ENCODE data around the gene CXADR.
A peak's percentile ranks its signal among the peaks of the same experiment; 100 is the strongest.
"Not testable (repeated sequence)": the region's sequence is repeated elsewhere in the genome, so short reads cannot be mapped to it uniquely, and the experiment has no call there.

Gene CXADR
- long read RNA-seq, donor 1, full-length matches to known transcripts, result 10 of 10 reads
- long read RNA-seq, donor 1, partial matches to known transcripts, result 0 of 10 reads
- long read RNA-seq, donor 1, other reads (novel, unspliced or antisense), result 0 of 10 reads
- long read RNA-seq, donor 2, full-length matches to known transcripts, result 7 of 27 reads
- long read RNA-seq, donor 2, partial matches to known transcripts, result 20 of 27 reads
- long read RNA-seq, donor 2, other reads (novel, unspliced or antisense), result 0 of 27 reads
- long read RNA-seq, donor 3, full-length matches to known transcripts, result 7 of 7 reads
- long read RNA-seq, donor 3, partial matches to known transcripts, result 0 of 7 reads
- long read RNA-seq, donor 3, other reads (novel, unspliced or antisense), result 0 of 7 reads
- long read RNA-seq, donor 4, full-length matches to known transcripts, result 13 of 27 reads
- long read RNA-seq, donor 4, partial matches to known transcripts, result 14 of 27 reads
- long read RNA-seq, donor 4, other reads (novel, unspliced or antisense), result 0 of 27 reads
- long read RNA-seq, donor 5, full-length matches to known transcripts, result 11 of 11 reads
- long read RNA-seq, donor 5, partial matches to known transcripts, result 0 of 11 reads
- long read RNA-seq, donor 5, other reads (novel, unspliced or antisense), result 0 of 11 reads
- long read RNA-seq, donor 6, full-length matches to known transcripts, result 11 of 27 reads
- long read RNA-seq, donor 6, partial matches to known transcripts, result 16 of 27 reads
- long read RNA-seq, donor 6, other reads (novel, unspliced or antisense), result 0 of 27 reads
- long read RNA-seq, donor 7, full-length matches to known transcripts, result 19 of 19 reads
- long read RNA-seq, donor 7, partial matches to known transcripts, result 0 of 19 reads
- long read RNA-seq, donor 7, other reads (novel, unspliced or antisense), result 0 of 19 reads
- long read RNA-seq, donor 8, full-length matches to known transcripts, result 9 of 9 reads
- long read RNA-seq, donor 8, partial matches to known transcripts, result 0 of 9 reads
- long read RNA-seq, donor 8, other reads (novel, unspliced or antisense), result 0 of 9 reads

DNA sequence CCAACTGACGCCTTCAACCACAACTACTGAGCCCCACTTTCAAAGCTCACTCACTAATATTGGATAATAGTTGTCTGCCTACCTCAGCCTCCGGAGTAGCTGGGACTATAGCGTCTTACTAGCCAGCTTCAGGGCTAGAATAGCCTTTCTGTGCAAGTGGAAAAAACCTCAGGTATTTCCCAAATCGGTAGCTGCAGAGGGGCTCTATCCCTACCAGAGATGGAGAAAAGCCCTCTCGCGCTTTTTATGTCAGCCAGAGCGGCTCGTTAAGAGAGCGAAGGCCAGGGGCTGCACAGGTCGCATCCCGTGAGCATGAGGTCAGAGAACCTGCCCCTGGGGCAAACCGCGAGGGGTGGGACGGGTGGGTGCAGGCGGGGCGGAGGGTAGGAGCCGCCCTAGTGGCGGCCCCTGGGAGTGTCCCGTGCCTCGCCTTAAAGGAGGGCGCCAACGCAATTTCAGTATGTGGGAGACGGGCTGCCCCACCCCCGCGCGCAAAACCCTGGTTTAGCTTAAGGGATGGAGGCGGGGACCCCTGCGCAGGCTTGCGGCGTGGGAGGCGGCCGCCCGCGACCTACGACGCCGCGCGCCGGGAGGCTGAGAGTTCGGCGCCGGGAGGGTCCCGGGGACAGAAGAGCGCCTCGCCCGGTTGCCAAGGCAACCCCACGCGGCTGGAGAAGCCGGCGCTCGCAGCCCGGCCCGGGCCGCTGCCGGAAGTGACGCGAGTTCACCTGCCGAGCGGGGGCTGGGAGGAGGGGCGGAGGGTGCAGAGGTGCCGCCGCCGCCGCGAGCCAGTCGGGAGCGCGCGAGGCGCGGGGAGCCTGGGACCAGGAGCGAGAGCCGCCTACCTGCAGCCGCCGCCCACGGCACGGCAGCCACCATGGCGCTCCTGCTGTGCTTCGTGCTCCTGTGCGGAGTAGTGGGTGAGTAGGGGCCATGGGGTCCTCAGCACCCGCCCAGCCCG lies at the start of gene CXADR:
TSS of gene CXADR (plus strand) at position 791 of the 961 bp plus-strand sequence. CDS start at position 878, 87 bp downstream.
- peak; percentile 94 for DNase-seq

DNA sequence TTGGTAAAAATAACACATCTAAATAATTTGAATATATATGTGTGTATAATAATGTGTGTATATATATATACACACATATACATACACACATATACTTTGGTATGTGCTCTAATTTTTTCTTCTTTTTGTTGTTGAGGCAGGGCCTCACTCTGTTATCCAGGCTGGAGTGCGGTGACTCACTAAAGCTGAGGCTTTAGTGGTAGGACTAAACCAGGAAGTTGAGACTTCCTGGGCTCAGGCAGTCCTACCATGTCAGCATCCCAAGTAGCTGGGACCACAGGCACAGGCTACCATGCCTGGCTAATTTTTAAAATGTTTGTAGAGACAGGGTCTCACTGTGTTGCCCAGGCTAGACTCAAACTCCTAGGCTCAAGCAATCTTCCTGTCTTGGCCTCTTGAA lies 46.7 kb upstream of the CXADR start:
- DNase-seq, result no peak

DNA sequence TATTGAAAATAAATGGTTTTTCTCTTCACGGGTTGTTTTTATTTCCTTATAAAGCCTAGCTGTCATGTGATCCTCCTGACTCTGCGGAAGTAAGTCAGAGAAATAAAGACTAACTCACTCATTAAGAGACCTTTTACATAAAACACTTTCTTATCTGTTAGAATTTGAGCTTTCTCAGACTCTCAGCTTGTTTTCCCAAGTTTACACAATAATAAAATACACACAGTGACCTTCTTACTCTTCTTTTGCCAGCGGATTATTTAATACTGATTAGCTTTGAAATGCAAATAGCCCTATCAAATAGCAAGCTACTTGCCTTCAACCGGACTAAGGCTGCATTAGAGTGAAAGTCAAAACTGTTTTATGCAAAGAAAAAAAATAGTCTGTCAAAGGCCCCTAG lies 45.5 kb upstream of the CXADR start:
- DNase-seq, result peak; percentile 36

DNA sequence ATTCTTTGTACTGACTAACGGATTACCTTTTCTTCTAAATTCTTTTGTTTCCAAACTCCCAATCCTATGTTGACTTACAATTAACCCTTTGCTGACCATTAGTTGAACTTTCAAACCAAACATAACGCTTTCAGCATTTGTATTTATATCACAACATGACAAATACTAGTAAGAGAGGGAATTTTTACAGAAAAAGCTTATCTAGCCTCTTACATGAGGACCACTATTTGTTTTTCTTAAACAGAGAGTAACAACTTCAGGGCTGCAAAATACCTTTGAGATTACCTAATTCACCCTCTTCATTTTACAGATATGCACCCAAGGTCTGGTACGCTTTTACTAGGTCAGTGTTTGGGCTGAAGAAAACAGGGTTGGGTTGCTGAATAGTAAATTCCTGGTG lies 45.0 kb upstream of the CXADR start:
- DNase-seq, result no peak

DNA sequence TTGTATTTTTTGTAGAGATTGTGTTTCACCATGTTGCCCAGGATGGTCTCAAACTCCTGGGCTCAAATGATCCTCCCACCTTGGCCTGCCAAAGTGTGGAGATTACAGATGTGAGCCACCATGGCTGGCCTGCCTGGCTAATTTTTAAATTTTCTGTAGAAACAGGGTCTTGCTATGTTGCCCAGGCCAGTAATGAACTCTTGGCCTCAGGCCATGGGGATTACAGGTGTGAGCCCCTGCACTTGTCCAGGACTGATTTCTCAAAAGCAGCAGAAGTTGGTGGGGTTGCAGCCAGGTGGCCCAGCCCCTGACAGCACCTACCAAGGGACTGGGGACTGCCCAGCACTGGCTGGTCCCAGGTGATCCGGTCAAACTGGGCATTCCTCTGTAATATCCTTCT lies 44.1 kb upstream of the CXADR start:
- DNase-seq, result no peak

DNA sequence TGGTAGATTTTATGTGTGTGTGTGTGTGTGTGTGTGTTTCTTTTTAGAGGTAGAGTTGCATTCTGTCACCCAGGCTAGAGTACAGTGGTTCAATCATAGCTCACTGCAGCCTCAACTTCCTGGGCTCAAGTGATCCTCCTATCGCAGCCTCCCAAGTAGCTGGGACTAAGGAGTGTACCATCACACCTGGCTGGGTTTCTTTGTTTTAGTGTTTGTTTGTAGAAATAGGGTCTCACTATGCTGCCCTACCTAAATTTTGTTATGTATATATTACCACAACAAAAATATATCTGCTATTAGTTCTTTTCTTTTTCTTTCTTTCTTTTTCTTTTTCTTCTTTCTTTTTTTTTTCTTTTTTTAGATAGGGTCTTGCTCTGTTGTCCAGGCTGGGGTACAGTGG lies 43.1 kb upstream of the CXADR start:
- no peak for DNase-seq

DNA sequence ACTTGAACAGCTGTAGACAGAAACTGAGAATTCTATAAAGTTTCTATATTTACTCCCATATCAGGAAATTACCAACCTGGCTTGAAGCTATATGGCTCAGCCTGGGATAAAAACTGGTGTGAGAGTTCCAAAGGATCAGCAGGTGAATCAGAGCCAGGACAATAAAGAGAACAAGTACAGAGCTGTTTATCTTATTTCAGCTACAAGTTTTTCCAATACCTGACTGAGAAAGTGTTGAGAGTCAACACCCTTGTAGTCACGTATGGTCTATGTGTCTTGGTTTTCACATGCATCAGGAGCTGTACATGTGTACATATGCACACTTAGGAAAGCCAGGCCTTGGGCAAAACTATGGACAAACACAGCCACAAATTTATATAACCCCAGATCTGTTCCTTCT lies 40.7 kb upstream of the CXADR start:
- no peak for DNase-seq

DNA sequence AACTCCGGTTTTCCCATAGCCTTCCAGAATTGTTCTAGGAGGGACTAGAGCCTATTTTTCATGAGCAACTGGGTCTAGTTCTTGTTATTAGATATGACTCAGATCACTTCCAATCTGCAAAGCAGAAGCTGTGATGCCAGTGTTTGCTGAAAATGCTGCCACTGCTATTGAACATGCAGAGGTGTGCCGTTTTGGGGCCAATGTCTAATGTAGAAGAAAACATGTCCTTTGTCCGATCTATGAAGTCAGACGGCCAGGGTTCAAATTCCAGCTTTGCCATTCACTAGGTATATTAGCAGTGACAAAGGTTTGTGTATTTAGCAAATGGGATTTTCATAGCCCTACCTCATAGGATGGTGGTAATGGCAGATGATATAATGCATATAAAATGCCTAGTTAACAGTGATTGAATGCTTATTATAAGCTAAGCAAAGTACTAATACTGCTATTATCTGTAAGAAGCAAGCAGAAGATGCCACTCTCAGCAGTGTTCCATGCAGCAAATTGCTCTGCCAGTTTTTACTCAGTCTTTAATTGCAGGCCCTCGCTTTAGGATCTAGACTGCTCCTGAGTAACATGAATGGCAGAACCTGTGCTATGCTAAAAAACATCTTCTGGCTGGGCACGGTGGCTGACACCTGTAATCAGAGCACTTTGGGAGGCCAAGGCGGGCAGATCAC lies 40.1 kb upstream of the CXADR start:
- no peak for DNase-seq

DNA sequence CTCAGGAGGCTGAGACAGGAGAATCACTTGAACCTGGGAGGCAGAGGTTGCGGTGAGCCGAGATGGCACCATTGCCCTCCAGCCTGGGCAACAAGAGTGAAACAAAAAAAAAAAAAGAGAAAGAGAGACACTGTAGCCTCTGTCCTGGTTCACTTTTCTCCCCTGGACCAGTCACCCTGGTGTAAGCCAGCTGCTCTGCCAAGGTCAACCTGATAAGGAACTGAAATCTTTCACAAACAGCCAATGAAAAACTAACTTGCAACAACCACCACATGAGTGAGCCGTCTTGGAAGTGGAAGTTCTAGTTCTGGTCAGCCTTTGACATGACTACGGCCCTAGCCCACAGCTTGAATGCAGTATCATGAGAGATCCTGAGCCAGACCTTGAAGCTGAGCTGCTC lies 36.8 kb upstream of the CXADR start:
- no peak for DNase-seq

DNA sequence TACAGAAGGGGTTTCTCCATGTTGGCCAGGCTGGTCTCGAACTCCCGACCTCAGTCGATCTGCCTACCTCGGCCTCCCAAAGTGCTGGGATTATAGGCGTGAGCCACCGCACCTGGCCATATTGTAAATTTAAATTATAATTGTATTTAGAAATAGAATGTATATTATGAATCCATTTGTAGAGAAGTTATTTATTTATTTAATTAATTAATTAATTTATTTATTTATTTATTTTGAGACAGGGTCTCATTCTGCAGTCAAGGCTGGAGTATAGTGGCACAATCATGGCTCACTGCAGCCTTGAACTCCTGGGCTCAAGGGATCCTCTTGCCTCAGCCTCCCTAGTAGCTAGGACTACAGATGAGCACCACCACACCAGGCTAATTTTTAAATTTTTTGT lies 34.7 kb upstream of the CXADR start:
- not testable (repeated sequence) for DNase-seq

DNA sequence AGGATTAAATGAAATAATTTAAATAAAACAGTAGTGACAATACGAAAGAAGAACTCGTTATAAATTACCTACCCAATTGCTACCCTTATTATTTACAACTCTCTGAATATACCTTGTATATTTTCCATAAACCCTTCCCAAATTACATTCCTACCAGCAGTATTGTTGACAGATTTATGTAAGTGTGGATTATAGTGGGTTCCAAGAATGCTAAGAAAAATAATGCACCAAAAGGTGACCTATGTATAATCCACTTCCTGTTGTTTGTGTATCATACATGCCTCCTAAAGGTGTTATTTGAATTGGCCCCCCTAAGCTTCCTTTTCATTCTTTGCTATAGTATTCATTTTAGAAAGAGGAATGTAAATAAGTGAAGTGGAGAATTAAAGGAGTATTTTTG lies 33.2 kb upstream of the CXADR start:
- no peak for DNase-seq

DNA sequence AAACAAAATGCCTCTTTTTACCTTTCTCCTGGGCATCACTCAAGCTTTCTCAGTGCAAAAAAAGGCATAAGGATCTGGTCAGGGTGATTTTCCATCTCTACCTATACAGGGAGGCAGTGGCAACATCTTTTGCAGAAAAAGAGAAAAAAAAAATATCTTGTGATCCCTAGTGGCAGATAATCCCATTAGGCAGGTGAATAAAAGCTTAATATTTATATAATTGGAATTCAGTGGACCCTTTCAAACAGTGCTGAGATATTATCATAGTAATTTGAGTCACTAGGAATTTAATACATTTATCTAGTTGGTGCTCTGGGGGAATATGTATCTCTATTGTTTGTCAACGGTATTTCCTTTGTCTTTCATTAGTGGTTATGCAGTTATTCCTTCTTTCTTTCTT lies 29.9 kb upstream of the CXADR start:
- DNase-seq, result no peak

DNA sequence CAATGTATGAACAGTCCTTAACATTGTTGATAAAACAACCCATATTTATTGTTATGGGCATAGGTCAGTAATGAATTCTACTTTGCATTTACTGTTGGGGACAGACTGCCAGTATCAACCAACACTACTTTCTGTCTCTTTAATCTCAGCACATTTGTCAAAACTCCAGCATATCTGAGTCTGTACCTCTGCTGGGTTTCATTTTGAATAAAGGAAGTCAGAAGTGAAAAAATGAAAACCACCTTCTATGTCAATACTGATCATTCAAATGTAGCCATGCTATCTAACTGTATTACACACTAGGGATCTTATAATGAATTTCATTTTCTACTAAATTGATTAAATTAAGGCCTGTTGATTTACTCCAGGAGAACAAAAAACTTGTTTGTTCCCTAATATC lies 24.2 kb upstream of the CXADR start:
- DNase-seq, result no peak

DNA sequence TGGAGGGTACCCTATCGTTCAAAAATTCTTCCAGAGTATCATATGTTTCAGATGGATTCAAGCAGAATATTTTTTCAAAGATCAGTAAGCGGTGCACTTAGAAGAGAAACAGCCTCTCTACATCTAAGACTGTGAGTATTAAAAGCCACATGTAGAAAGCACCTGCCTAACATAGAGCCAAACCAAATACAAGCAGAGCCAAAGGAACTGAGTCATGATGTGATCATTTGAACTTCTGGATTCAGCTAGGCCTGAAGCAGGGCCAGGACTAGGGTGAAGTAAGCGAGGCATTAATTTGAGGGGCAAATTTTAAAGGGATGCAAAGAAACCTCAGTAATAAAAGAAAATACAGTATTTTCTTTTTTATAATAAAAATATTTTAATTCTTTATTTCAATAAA lies 23.3 kb upstream of the CXADR start:
- not testable (repeated sequence) for DNase-seq

DNA sequence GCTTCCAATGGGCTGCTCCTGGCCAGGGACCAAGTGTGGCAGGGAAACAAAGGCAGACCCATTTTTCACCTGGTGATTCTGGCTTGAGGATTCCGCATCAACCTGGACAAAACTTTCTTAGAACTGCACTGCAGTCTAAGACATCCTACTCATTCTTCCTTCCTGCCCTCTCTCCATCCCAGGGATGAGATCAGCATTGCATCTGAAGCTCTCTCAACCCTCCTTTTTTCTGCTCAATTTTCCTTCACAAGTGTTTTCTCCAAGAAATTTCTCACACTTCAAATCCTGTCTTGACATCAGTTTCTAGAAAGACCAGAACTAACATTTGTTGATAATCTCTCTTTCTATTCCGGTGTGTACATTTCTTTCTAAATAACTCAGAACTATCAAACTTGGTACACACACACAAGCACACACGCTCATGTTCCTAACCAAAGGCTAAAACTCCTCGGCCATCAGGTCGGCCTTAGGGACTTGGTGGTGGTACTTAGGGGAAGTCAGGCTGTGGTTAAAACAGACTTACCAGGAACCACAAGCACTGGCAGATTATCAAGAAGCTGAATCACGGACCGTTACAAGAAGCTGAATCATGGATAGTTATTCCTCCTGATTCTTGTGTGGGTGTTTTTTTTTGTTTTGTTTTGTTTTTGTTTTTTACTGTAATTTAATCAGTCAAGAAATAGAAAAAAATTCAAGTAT lies 21.0 kb upstream of the CXADR start:
- DNase-seq, result no peak

DNA sequence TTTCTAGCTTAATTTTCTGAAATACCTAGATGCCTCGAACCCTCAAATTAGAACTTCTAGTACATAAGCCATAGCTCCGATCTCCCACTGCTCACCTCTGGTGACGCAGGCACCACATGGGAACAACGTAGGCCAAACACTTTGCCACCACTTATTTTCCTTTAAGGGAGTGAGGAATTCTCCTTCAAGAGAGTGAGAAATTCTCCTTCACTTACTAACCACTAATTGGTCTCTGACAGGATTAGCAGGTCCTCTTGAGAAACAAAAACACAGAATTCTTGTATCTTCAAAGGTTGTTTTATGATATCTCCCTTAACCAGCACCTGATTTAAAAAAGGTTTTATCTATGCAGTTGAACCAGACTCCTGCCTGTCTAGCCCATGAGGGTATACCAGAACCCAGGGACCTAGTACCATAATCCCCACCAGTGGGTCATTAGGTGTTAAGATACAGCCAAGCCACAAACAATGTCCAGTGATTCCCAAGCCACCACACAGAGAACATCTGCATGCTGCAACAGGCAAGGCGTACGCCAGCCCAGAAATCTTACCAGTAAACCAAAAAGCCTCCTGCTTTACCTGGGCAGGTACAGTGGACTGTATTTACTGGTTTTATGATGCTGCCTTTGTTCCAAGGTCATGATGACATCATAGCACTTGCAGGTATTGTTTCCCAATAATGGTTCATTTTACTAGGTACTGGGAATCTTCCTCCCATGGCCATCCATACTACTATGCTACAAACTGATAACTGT lies 20.3 kb upstream of the CXADR start:
- DNase-seq, result no peak

DNA sequence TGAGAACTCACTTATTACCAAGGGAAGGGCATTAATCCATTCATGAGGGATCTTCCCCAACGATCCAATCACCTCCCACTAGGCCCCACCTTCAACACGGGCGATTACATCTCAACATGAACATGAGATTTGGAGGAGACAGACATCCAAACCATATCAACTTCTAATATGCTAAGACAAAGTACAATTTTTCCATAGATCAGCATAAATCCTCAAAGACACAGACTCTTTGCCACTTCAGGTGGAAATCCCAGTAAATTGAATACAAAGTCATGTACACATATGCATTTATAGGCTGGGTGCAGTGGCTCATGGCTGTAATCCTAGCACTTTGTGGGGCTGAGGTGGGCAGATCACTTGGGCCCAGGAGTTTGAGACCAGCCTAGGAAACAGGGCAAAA lies 18.8 kb upstream of the CXADR start:
- no peak for DNase-seq

DNA sequence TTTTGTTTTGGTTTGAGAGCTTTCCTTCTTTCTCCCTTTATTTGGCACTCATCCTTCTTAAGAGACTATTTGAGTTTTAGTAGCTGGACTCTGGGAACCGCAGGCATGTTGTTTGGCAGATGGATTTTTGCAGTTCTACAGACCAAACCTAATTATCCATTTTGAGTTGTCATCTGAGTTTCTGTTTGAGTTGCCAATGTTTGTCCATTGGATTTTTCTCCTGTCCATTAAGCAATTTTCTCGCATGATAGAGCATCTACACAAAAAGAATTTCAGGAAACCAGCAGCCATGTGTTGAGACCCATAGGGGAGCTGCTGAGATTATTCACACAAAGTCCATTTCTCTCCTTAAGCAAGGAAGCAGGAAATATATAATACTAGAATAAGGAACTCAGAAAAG lies 17.2 kb upstream of the CXADR start:
- no peak for DNase-seq

DNA sequence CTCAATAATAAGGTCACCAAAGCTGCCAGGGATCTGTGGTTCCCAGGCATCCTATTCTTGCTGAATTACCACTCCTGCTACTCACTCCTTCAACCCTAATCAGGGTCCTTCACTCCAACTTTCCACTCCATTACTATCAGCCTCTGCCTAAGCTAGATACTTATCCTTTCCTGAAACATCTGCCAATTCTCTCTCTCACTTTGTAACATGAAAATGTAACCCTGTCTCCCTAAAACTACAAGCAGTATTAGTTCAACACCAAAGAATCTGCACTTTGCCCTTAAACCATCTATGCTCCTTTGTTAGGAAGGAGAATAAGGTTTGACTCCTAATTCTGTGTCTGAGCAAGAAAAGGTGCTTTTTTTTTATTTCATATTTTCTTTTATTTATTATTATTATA lies 15.5 kb upstream of the CXADR start:
- no peak for DNase-seq

DNA sequence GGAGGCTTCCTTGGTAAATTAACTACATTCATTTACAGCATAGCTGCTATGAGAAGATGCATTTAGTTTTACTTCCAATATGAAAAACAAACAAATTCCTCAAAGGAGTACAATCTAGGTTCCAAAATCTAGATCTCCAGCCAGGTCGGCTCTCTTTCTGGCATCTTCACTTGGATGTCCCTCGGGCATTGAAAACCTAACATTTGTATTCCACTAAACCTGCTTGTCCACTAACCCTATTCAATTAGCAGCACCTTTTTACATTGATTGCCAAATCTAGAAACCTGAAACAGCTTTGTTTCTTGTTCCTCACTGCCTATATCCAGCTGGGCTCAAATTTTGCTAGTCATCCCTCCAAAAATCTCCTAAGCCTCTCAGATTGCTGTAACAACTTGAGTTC lies 14.3 kb upstream of the CXADR start:
- no peak for DNase-seq

Measured in right kidney (tissue), 9 donors.